Inflammatory macrophage (primary cell): ENCODE data around the gene PTPRR.

Source experiments
- DNase-seq, 2 donors: peaks; one replicate each; pipeline ENCODE4 v3.0.0-alpha.2; 2020 to 2022

The PTPRR gene

DNA sequence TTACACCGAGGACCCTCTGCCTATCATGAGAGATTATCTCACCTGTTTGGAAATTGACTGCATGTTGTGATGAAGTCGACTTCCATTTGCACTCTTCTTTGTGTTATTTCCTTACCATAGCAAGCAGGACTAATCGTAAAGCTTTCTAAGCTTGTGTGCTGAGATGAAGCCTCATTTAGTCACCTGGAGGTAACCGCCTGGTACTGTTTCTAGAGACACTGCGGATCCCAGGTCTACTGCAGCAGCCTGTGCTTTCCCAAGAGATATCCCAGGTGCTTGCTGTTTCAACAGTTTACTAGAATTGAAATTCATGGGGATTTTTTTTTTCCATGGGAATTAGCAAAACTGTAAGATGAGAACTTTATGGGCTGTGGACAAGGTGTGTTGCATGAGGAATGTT, 131.8 kb downstream of the PTPRR start:
- DNase-seq, result no peak

DNA sequence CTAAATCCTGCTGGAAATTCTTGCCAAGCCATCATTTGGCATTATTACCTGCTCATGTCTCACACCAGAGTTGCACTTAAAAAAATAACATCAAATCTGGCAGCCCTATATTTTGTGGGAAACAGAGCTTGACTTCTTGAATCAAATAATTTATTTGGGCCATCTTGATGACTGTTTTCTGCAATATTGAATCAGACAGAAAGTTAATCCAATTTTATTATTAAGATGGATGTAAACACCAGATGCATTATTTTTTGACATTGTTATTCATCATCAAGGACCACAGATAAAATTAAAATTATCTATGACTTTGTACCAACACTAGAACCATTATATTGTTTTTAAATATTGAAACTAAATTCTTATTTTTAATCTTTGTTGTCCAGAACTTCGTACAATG, 132.9 kb downstream of the PTPRR start:
- no peak for DNase-seq

DNA sequence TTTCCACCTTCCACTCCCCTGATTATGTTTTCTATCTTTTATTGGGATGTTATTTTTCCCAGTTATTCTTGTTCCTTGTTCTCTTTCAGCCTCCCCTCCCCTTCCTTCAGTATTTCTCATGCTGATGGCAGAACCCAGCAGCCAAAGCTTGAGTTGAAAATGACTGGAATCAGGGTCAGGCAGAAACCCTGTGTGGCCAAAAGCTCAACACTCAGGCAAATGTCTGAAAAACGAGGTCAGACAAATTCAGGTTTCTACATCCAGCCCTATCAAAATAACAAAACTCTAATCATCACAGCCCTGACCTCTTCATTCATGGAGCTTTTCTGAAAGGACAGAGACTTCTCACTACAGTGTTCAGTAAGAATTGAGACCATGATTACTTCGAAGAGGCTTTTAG, 134.6 kb downstream of the PTPRR start:
- no peak for DNase-seq

DNA sequence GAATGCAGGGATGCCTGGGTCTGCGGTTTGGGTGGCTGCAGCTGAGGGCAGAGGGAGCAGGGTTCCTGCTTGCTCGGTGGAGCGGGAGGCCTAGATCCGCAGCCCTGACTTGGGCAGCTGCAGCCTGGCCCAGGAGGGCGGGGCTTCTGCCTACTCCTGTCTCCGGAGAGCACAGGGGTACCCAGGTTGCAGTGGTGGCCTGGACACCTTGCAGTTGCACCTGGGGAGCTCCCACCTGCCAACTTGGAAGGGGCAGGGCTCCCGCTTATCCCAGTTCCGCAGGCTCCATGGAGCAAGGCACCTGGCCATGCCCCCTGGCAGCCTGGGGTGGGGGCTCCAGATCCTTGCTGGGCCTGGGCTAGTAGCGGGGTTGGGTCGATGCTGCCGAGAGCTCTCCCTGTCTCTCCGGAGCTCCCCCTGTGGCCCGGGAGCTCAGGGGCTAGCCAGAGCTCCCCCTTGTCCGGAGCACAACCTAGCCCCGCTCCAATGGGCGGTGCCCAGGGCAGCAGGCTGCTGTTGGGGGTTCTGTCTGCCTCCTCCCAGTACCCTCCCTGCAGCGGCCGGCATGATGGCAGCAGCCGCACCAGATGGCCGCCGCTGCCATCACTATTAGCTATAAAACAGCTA, 136.4 kb downstream of the PTPRR start:
- no peak for DNase-seq

DNA sequence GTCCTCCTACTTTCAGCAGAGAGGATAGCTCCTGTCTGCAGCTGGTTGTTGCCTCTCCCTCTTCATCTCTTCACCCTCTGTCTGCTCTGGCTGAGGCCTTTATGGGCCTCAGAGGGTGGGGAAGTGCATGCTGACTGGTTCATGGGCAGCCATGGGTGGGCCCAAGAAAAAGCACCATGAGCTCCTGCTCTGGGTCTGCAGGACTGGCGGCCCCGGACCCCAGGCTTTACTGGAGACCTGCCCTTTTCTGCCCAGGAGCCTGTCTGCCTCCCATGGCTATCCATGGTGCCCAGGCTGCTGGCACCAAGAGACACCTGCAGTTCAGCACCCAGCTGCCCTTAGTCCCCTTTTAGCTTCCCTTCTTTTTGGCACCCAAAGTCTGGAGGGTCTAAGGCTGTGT, 137.1 kb downstream of the PTPRR start:
- DNase-seq, result no peak

DNA sequence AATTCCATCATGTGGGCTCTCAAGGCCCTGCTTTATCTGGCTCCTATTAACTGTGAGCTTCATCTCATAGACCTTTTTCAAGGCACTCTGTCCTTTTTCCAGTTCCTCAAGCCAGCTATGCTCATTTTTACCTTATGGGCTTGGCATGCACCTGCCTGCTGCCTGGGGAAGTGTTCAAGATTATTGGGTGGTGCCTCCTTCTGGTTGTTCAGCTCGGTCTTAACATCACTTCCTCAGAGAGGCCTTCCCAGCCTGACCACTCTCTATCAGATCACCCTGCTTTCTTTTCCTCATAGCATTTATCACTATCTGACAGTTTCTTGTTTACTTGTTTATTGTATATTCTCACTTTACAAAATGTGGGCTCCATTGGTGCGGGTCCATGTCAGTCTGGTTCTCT, 141.3 kb downstream of the PTPRR start:
- DNase-seq, result no peak

- no peak for DNase-seq
Observed at GRCh38 chr12:70774055-70774454, 146.5 kb downstream of the PTPRR start.

DNA sequence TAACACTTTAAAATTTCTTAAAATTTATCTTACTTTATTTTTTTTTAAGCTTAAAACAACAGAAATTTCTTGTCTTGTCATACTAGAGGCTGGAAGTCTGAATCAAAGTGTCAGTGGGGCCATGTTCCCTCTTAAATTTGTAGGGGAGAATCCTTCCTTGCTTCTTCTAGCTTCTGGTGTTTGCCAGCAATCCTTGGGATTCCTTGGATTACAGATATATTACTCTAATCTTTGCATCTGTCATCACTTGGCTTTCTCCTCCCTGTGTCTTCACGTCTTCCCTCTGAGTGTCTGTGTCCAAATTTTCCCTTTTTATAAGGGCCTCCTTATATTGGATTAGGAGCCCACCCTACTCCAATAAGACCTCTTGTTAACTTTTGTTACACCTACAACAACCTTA, 147.7 kb downstream of the PTPRR start:
- no peak for DNase-seq

GRCh38 chr12:70771581-70771980, 149.0 kb downstream of the PTPRR start:
- no peak for DNase-seq

DNA sequence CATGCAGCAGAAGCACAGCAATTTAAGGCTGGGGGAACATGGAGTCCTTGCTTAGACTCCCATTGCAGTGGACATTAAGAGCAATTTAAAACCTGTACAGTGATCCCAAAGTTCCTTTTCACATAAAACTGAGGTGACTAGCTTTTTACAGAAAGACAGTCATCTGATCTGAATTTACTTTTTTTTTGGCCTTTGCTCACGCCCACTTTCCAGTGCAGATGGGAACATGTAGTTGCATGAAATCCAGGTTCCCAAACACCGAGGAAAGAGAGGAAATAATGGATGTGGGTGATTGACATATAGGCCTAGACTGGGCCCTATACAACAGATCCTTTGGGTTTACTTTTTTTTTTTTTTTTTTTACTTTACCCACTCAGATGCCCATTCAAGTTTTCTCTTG, 156.9 kb downstream of the PTPRR start:
- no peak for DNase-seq

DNA sequence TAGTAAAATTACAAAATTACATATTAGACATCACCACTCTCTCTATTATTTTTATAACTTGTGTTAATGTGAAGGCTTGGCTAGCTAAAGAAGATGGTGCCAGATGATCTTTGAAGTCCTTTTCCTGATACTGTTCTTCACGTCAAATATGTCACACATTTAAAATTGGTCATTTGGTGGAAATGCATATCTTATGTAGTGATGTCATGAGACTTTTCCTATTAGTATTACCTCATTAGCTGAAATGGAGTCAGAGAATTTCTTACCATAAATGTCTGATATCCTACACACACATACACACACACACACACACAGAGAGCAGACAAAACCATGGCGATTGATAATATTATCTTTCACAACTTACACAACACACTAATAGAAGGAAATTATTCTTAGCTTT, 158.5 kb downstream of the PTPRR start:
- no peak for DNase-seq

GRCh38 chr12:70759161-70759918, 161.2 kb downstream of the PTPRR start:
- DNase-seq, result no peak

DNA sequence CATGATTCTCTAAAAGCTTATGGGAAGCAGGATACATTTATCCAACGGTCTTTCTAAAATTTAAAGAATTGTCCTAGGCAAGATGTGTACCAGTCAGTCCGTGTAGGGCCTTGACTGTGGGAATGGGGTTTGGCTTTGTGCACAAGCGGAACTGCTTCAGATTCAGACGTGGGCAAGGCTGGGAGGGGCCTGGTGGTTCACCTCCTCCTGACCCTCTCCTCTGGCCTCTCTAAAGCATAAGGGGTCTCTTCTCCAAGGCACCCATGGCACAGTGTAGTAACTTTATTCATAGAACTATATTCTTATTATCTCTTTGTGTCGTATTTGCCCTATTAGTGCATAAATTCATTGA, 162.1 kb downstream of the PTPRR start:
- DNase-seq, result no peak

GRCh38 chr12:70757830-70758493, 162.6 kb downstream of the PTPRR start:
- no peak for DNase-seq

DNA sequence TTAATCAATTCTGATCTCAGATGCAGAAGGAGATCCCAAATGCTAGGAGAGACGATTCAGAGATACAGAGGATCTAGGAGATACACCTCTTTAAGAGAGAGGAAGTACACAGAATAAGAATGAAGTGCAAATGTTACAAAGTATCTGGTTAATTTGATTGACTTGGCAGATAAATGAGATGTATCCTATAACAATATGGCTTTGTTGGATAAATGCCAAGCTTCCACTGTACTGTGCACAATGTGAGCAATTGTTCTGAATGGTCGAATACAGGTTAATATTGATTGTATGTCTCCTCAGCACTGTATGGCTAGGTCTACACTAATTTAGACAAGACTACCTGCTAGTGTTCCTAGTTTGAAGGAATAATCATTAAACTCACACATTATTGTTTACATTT, 163.7 kb downstream of the PTPRR start:
- DNase-seq, result no peak

DNA sequence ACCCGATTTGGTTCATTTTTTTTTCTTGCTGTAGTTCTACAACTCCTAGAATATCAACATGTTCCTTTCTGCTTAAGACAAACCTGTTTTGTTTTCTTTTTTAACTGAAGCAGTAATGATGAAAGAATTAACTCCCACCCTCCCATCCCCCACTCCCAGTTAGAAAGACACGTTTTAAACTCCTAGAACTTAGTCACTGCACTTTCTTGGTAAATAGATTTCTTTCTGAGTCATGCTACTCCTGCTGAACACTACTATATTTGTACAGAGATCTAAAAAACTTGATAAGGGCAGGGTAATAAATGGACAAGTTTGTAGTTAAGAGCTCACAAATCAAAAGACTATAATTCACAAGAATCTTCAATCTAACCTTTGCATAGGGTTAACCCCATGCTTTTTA, 164.4 kb downstream of the PTPRR start:
- DNase-seq, result no peak

GRCh38 chr12:70754330-70754741, 166.2 kb downstream of the PTPRR start:
- no peak for DNase-seq

GRCh38 chr12:70752327-70752726, 168.2 kb downstream of the PTPRR start:
- DNase-seq, result no peak

DNA sequence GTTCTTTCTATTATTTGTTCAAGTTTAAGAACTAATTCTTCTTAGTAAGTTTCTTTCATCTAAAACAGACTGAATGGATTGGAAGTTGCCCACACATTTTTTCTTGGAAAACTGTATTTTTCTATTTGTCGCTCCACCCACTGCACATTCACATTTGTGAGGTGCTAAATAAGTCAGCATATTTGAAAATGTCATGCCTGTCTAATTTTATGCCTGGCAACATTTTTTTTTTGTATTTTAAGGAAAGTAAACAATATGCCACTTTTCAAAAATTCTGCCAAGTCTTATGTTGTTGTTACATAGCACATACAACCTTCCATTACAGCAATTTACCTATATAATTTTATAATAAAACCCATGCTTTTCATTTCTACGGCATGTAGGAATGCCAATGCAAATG, 170.6 kb downstream of the PTPRR start:
- no peak for DNase-seq

DNA sequence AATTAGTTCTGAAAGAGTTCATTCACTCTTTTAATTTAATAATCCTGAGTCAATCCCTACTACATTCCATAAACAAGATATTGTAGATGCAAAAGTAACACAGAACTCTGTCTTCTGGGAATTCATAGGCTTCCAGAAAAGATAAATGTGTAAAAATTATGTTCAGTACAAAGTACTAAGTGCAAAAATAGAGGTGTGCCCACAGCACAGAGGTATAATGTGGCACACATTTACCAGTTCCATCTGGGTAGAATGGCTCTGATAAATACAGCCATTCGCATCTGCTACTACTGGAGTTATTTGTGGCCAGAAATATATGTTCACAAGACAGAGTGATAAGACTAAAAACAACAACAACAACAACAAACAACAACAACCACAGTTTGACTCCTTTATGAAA, 171.7 kb downstream of the PTPRR start:
- no peak for DNase-seq

GRCh38 chr12:70747445-70748260, 172.9 kb downstream of the PTPRR start:
- no peak for DNase-seq

- DNase-seq, result no peak
Observed at GRCh38 chr12:70745048-70745447, 175.5 kb downstream of the PTPRR start.

DNA sequence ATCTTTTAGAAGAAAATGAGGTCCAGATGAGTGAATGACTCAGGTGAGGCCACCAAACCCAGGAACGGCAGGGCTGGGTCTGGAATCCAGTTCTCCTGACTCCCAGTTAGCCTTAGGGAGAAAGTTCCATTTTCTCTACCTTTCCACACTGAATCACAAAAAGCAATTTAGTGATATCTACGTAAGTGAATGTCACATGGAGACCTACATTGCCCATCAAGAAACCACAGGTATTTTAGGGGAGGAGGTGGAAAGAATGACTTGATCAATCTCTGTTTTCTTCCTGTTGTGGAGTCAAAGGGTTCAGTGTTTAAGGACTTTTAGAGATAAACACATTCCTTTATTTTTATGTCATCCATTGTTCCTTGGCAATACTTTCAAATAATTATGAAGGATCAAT, 176.4 kb downstream of the PTPRR start:
- no peak for DNase-seq
